Peyer's patch (tissue), 4 donors: Measurements from ENCODE around the gene SNAP25.

Experiments used
- CTCF ChIP-seq, 6 experiments: fragments of 450-650 bp in 4 of 6; fragments of 200-600 bp in 2 of 6; sonication (generic) in 1 of 6; IDR thresholded peaks; one replicate each; pipeline ENCODE4 v1.5.1; 2017 to 2019; ENCODE audit warnings: antibody characterized with exemption in 6 of 6, mild to moderate bottlenecking in 3 of 6, moderate library complexity in 1 of 6
- POLR2A ChIP-seq, 2 donors: fragments of 450-650 bp; IDR thresholded peaks; one replicate each; pipeline ENCODE4 v1.5.1; 2017; ENCODE audit warnings: antibody characterized with exemption in 2 of 2, mild to moderate bottlenecking in 2 of 2, moderate library complexity in 2 of 2

- no peak for TF ChIP-seq CTCF (IDR thresholded peaks at IDR 0.05)
- TF ChIP-seq POLR2A (IDR thresholded peaks at IDR 0.05), result no peak
Observed at GRCh38 chr20:10192171-10192570, 26.5 kb upstream of the SNAP25 start.
